MM.1S (cell line): Measurements from ENCODE around the gene MAP4.

Experiments used
- DNase-seq: peaks from one replicate; pipeline ENCODE4 v3.0.0-alpha.2; 2015
- H2AFZ ChIP-seq: fragments of 300-600 bp; sonication (generic); 2 replicates; pipeline ENCODE4 v1.6.0; 2016; ENCODE audit warnings: antibody characterized with exemption, low read length
- H3F3A ChIP-seq: fragments of 300-600 bp; sonication (generic); 2 replicates; pipeline ENCODE4 v1.6.1; 2016; ENCODE audit warnings: mild to moderate bottlenecking, antibody characterized with exemption, low read length, moderate library complexity, mixed read lengths; ENCODE audit not compliant: insufficient read depth
- H3K27ac ChIP-seq: fragments of 300-600 bp; sonication (generic); 2 replicates; pipeline ENCODE4 v1.5.1; 2016; ENCODE audit warnings: mild to moderate bottlenecking, low read length
- H3K27me3 ChIP-seq: fragments of 300-600 bp; sonication (generic); replicated peaks from 2 replicates; pipeline ENCODE4 v1.6.0; 2016; ENCODE audit warnings: low read length; ENCODE audit not compliant: insufficient read depth
- H3K36me3 ChIP-seq: fragments of 300-600 bp; sonication (generic); replicated peaks from 2 replicates; pipeline ENCODE4 v1.6.1; 2016; ENCODE audit warnings: mild to moderate bottlenecking, low read length, mixed read lengths; ENCODE audit not compliant: insufficient read depth
- H3K4me1 ChIP-seq: fragments of 300-600 bp; sonication (generic); 2 replicates; pipeline ENCODE4 v1.6.1; 2016; ENCODE audit warnings: low read length, mixed read lengths
- H3K4me2 ChIP-seq: fragments of 300-600 bp; sonication (generic); 2 replicates; pipeline ENCODE4 v1.6.0; 2016; ENCODE audit warnings: low read depth, low read length
- H3K4me3 ChIP-seq: fragments of 300-600 bp; sonication (generic); 2 replicates; pipeline ENCODE4 v1.5.1; 2016; ENCODE audit warnings: low read length, mixed read lengths
- H3K79me2 ChIP-seq: fragments of 300-600 bp; sonication (generic); 2 replicates; pipeline ENCODE4 v1.6.1; 2016; ENCODE audit warnings: mixed run types, low read length, mixed read lengths
- H3K9ac ChIP-seq: fragments of 300-600 bp; sonication (generic); 2 replicates; pipeline ENCODE4 v1.6.1; 2016; ENCODE audit warnings: low read length, mixed read lengths
- H3K9me2 ChIP-seq: fragments of 300-600 bp; sonication (generic); replicated peaks from 2 replicates; pipeline ENCODE4 v1.6.1; 2016; ENCODE audit warnings: mild to moderate bottlenecking, low read length, mixed read lengths; ENCODE audit not compliant: insufficient read depth
- H3K9me3 ChIP-seq: fragments of 300-600 bp; sonication (generic); replicated peaks from 2 replicates; pipeline ENCODE4 v1.6.1; 2016; ENCODE audit warnings: mild to moderate bottlenecking, low read length, mixed read lengths; ENCODE audit not compliant: insufficient read depth
- H4K20me1 ChIP-seq: fragments of 300-600 bp; sonication (generic); 2 replicates; pipeline ENCODE4 v1.6.1; 2016; ENCODE audit warnings: mild to moderate bottlenecking, low read length, moderate library complexity, mixed read lengths; ENCODE audit not compliant: insufficient read depth
- CTCF ChIP-seq: fragments of 300-600 bp; sonication (generic); IDR thresholded peaks from 2 replicates; pipeline ENCODE4 v1.5.1; 2016; ENCODE audit warnings: antibody characterized with exemption, low read length, mixed read lengths
- EZH2 ChIP-seq: fragments of 300-600 bp; sonication (generic); optimal IDR thresholded peaks from 2 replicates; pipeline ENCODE3; 2017; ENCODE audit warnings: low read depth, mild to moderate bottlenecking, antibody characterized with exemption, low read length, mixed read lengths
- EZH2phosphoT487 ChIP-seq: fragments of 300-600 bp; sonication (generic); IDR thresholded peaks from 2 replicates; pipeline ENCODE4 v1.6.1; 2018; ENCODE audit warnings: antibody characterized with exemption, low read length

MAP4 gene

GRCh38 chr3:47930979-47931378 is 85.2 kb downstream of the MAP4 start:
- H3K27me3 ChIP-seq = no peaks in the 10 kb centered on the region
- DNase-seq = no peak
- TF ChIP-seq CTCF (no peak), EZH2phosphoT487 (no peak), EZH2 (no peak)
- no peak overlapping the region for H3K4me2 ChIP-seq
- no peaks in the 10 kb centered on the region for H3F3A ChIP-seq
- no peak overlapping the region for H3K9ac ChIP-seq
- H3K9me3 ChIP-seq = no peaks in the 10 kb centered on the region
- H3K36me3 ChIP-seq = 0 out of 2 replicates have a peak, but pooled peaks cover 4% of the 10 kb centered on the region
- no peak overlapping the region for H2AFZ ChIP-seq
- no peaks in the 10 kb centered on the region for H4K20me1 ChIP-seq
- H3K4me3 ChIP-seq = no peak overlapping the region
- H3K27ac ChIP-seq = no peak overlapping the region
- H3K79me2 ChIP-seq = no peaks in the 10 kb centered on the region
- H3K4me1 ChIP-seq = no peaks in the 10 kb centered on the region
- H3K9me2 ChIP-seq = no peaks in the 10 kb centered on the region

- Histone ChIP-seq H3K4me1 (no peaks in the 10 kb centered on the region), H3K9me3 (no peaks in the 10 kb centered on the region), H3K4me3 (no peak overlapping the region), H3K27me3 (no peaks in the 10 kb centered on the region), H3K9me2 (no peaks in the 10 kb centered on the region), H4K20me1 (no peaks in the 10 kb centered on the region; the same call in 1 of the 2 replicates), H3K4me2 (no peak overlapping the region), H3K36me3 (no peaks in the 10 kb centered on the region; the same call in 1 of the 2 replicates), H3K79me2 (no peaks in the 10 kb centered on the region), H3K9ac (no peak overlapping the region), H2AFZ (no peak overlapping the region), H3K27ac (no peak overlapping the region), H3F3A (no peaks in the 10 kb centered on the region)
- no peak for DNase-seq
- TF ChIP-seq EZH2phosphoT487 = no peak
- no peak for TF ChIP-seq CTCF
- no peak for TF ChIP-seq EZH2
Observed at GRCh38 chr3:47916696-47917095, 99.5 kb downstream of the MAP4 start.

GRCh38 chr3:47916201-47916600 is 100.0 kb downstream of the MAP4 start:
- TF ChIP-seq EZH2phosphoT487 = no peak
- no peak for TF ChIP-seq EZH2
- TF ChIP-seq CTCF = no peak
- H3K9me3 ChIP-seq = no peaks in the 10 kb centered on the region
- no peak overlapping the region for H3K4me3 ChIP-seq
- H3K9ac ChIP-seq = no peak overlapping the region
- peaks cover 1% of the 10 kb centered on the region; the same call in 1 of the 2 replicates for H3K36me3 ChIP-seq
- no peak for DNase-seq
- H3K27ac ChIP-seq = no peak overlapping the region
- no peaks in the 10 kb centered on the region for H3K27me3 ChIP-seq
- H3K4me2 ChIP-seq = no peak overlapping the region
- no peaks in the 10 kb centered on the region for H3F3A ChIP-seq
- H4K20me1 ChIP-seq = no peaks in the 10 kb centered on the region; the same call in 1 of the 2 replicates
- no peaks in the 10 kb centered on the region for H3K4me1 ChIP-seq
- no peak overlapping the region for H2AFZ ChIP-seq
- no peaks in the 10 kb centered on the region for H3K79me2 ChIP-seq
- H3K9me2 ChIP-seq = no peaks in the 10 kb centered on the region
